Neural progenitor cell (in vitro differentiated cells): ENCODE results near the gene ATAT1. TPM values are rescaled to one million over a fixed set of nuclear protein-coding genes. Genes with fewer than 3 reads are reported as not detected.

Experiments used
- DNase-seq: peaks from one replicate; pipeline ENCODE4 v3.0.0-alpha.2; 2016; ENCODE audit warnings: low spot score
- H2AFZ ChIP-seq: fragments of 200-600 bp; sonication (generic); replicated peaks from 2 replicates; pipeline ENCODE4 v1.6.1; 2016; ENCODE audit warnings: antibody characterized with exemption
- H3F3A ChIP-seq: fragments of 200-600 bp; sonication (generic); 2 replicates; pipeline ENCODE4 v1.6.1; 2016; ENCODE audit warnings: antibody characterized with exemption, low read depth
- H3K27ac ChIP-seq: fragments of 200-600 bp; sonication (generic); 2 replicates; pipeline ENCODE4 v1.5.1; 2016; ENCODE audit warnings: mild to moderate bottlenecking
- H3K27me3 ChIP-seq: fragments of 200-600 bp; sonication (generic); 2 replicates; pipeline ENCODE4 v1.6.1; 2016; ENCODE audit warnings: mild to moderate bottlenecking, moderate library complexity
- H3K36me3 ChIP-seq: fragments of 200-600 bp; sonication (generic); 2 replicates; pipeline ENCODE4 v1.5.1; 2016
- H3K4me1 ChIP-seq: fragments of 200-600 bp; sonication (generic); 2 replicates; pipeline ENCODE4 v1.6.1; 2016; ENCODE audit warnings: mixed run types
- H3K4me2 ChIP-seq: fragments of 200-600 bp; sonication (generic); 2 replicates; pipeline ENCODE4 v1.6.1; 2016
- H3K4me3 ChIP-seq: fragments of 200-600 bp; sonication (generic); 2 replicates; pipeline ENCODE4 v1.5.1; 2016
- H3K79me2 ChIP-seq: fragments of 200-600 bp; sonication (generic); 2 replicates; pipeline ENCODE4 v1.6.1; 2016; ENCODE audit warnings: low read depth
- H3K9ac ChIP-seq: fragments of 200-600 bp; sonication (generic); 2 replicates; pipeline ENCODE4 v1.6.1; 2016
- H3K9me3 ChIP-seq: fragments of 200-600 bp; sonication (generic); 2 replicates; pipeline ENCODE4 v1.5.1; 2016; ENCODE audit warnings: low read depth
- H4K20me1 ChIP-seq: fragments of 200-600 bp; sonication (generic); 2 replicates; pipeline ENCODE4 v1.6.1; 2016; ENCODE audit warnings: low read depth
- H3K27ac Mint-ChIP-seq: 3 replicates; pipeline ENCODE4 v1.8.0; 2021; ENCODE audit warnings: mixed read lengths
- H3K27me3 Mint-ChIP-seq: 2 replicates; pipeline ENCODE4 v1.8.0; 2022; ENCODE audit warnings: low read depth, mild to moderate bottlenecking, inconsistent platforms, moderate library complexity, mixed read lengths; ENCODE audit not compliant: insufficient read depth
- H3K36me3 Mint-ChIP-seq: 3 replicates; pipeline ENCODE4 v1.8.0; 2021; ENCODE audit warnings: mixed read lengths
- H3K4me1 Mint-ChIP-seq: 3 replicates; pipeline ENCODE4 v1.8.0; 2021; ENCODE audit warnings: mixed read lengths
- H3K4me3 Mint-ChIP-seq: 3 replicates; pipeline ENCODE4 v1.8.0; 2021; ENCODE audit warnings: mild to moderate bottlenecking, moderate library complexity, mixed read lengths
- H3K9me3 Mint-ChIP-seq: 3 replicates; pipeline ENCODE4 v1.8.0; 2020; ENCODE audit warnings: mixed read lengths
- CTCF ChIP-seq: fragments of 200-600 bp; sonication (generic); IDR thresholded peaks from 2 replicates; pipeline ENCODE4 v1.5.1; 2017; ENCODE audit warnings: antibody characterized with exemption, mild to moderate bottlenecking
- EZH2 ChIP-seq: fragments of 200-600 bp; sonication (generic); IDR thresholded peaks from 2 replicates; pipeline ENCODE4 v1.6.1; 2017; ENCODE audit warnings: antibody characterized with exemption, mild to moderate bottlenecking, moderate library complexity
- EZH2phosphoT487 ChIP-seq: fragments of 200-600 bp; sonication (generic); IDR thresholded peaks from 2 replicates; pipeline ENCODE4 v1.6.1; 2017; ENCODE audit warnings: antibody characterized with exemption
- total RNA-seq: library from RNA; depleted of rRNA; stranded (reverse); fragments of >200 nt; gene quantifications from 2 replicates; pipeline ENCODE4 v1.2.3, GENCODE V29; 2015; ENCODE audit warnings: low replicate concordance

ATAT1 gene
- total RNA-seq, 1 donor from 2014 or later = 17.9 TPM

- peaks cover 2% of the 10 kb centered on the region for H3K27me3 Mint-ChIP-seq
- no peak overlapping the region for H3K27ac Mint-ChIP-seq
- H3K36me3 Mint-ChIP-seq = peaks cover 25% of the 10 kb centered on the region
- Histone ChIP-seq H3K4me3 (no peak overlapping the region), H3K27me3 (no peaks in the 10 kb centered on the region), H3K9ac (no peak overlapping the region), H2AFZ (no peak overlapping the region), H3K9me3 (no peaks in the 10 kb centered on the region), H3F3A (peaks cover 10% of the 10 kb centered on the region), H3K4me2 (no peak overlapping the region), H3K27ac (no peak overlapping the region), H4K20me1 (no peaks in the 10 kb centered on the region), H3K36me3 (peaks cover 8% of the 10 kb centered on the region), H3K79me2 (peaks cover 22% of the 10 kb centered on the region), H3K4me1 (peaks cover 8% of the 10 kb centered on the region)
- TF ChIP-seq EZH2phosphoT487 (no peak), CTCF (no peak), EZH2 (no peak)
- H3K4me1 Mint-ChIP-seq = peaks cover 20% of the 10 kb centered on the region
- no peak overlapping the region for H3K4me3 Mint-ChIP-seq
- H3K9me3 Mint-ChIP-seq = no peaks in the 10 kb centered on the region
- DNase-seq = no peak
Measured at GRCh38 chr6:30625511-30625910, 1.2 kb upstream of the ATAT1 start.

- Histone ChIP-seq H3K4me1 (no peaks in the 10 kb centered on the region), H3K36me3 (no peaks in the 10 kb centered on the region), H3K4me3 (no peak overlapping the region), H4K20me1 (peaks cover 1% of the 10 kb centered on the region), H3F3A (no peaks in the 10 kb centered on the region), H3K9me3 (no peaks in the 10 kb centered on the region), H3K79me2 (no peaks in the 10 kb centered on the region), H3K4me2 (no peak overlapping the region), H3K27ac (no peak overlapping the region), H2AFZ (no peak overlapping the region), H3K9ac (no peak overlapping the region), H3K27me3 (no peaks in the 10 kb centered on the region)
- Mint-ChIP-seq H3K4me1 (no peaks in the 10 kb centered on the region), H3K4me3 (no peak overlapping the region), H3K9me3 (no peaks in the 10 kb centered on the region), H3K36me3 (peaks cover 36% of the 10 kb centered on the region), H3K27me3 (peaks cover 2% of the 10 kb centered on the region), H3K27ac (no peak overlapping the region)
- DNase-seq = no peak
- TF ChIP-seq EZH2phosphoT487 = no peak
- TF ChIP-seq CTCF = no peak
- no peak for TF ChIP-seq EZH2
Measured at GRCh38 chr6:30635834-30636233, 9.2 kb downstream of the ATAT1 start.

GRCh38 chr6:30640481-30640880, 13.8 kb downstream of the ATAT1 start:
- Mint-ChIP-seq H3K36me3 (peaks cover 29% of the 10 kb centered on the region), H3K27ac (no peak overlapping the region)

More at GRCh38 chr6:30640481-30640880, 13.8 kb downstream of the ATAT1 start:
- no peaks in the 10 kb centered on the region for H3K27me3 Mint-ChIP-seq
- H4K20me1 ChIP-seq = peaks cover 8% of the 10 kb centered on the region
- DNase-seq = no peak
- H3K36me3 ChIP-seq = no peaks in the 10 kb centered on the region
- no peaks in the 10 kb centered on the region for H3K4me1 ChIP-seq
- H3K4me3 ChIP-seq = no peak overlapping the region
- no peaks in the 10 kb centered on the region for H3K4me1 Mint-ChIP-seq
- peaks cover 6% of the 10 kb centered on the region for H3F3A ChIP-seq
- H2AFZ ChIP-seq = no peak overlapping the region
- no peak overlapping the region for H3K4me2 ChIP-seq
- no peaks in the 10 kb centered on the region for H3K9me3 ChIP-seq
- no peaks in the 10 kb centered on the region for H3K27me3 ChIP-seq
- no peak for TF ChIP-seq EZH2phosphoT487
- no peak for TF ChIP-seq CTCF
- TF ChIP-seq EZH2 = no peak
- H3K9ac ChIP-seq = no peak overlapping the region
- H3K79me2 ChIP-seq = peaks cover 4% of the 10 kb centered on the region
- no peaks in the 10 kb centered on the region for H3K9me3 Mint-ChIP-seq
- H3K4me3 Mint-ChIP-seq = no peak overlapping the region
- no peak overlapping the region for H3K27ac ChIP-seq
